ENCODE results near the gene YBEY.
A peak's percentile ranks its signal among the peaks of the same experiment; 100 is the strongest.
"Not testable (repeated sequence)": the region's sequence is repeated elsewhere in the genome, so short reads cannot be mapped to it uniquely, and the experiment has no call there.

Gene YBEY

GRCh38 chr21:46285761-46286647, at the start of gene YBEY:
YBEY (plus strand) TSS chr21:46286342; CDS start chr21:46286914, 572 bp downstream.
- DNase-seq: peak; percentile 93

DNA sequence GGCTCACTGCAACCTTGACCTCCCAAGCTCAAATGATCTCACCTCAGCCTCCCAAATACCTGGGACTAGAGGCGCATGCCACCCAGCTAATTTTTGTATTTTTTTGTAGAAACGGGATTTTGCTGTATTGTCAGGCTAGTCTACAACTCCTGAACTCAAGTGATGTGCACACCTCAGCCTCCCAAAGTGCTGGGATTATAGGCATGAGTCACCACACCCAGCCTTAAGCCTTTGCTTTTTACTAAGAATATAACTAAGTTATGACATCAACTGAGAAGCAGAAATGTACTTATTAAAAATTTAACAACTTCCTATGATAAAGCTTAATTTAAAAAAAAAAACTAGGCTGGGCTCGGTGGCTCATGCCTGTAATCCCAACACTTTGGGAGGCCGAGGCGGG, 48.7 kb upstream of the YBEY start:
- no peak for DNase-seq

GRCh38 chr21:46239817-46240325, 46.3 kb upstream of the YBEY start:
- no peak for DNase-seq

- DNase-seq: not testable (repeated sequence)
Observed at GRCh38 chr21:46241577-46241976, 44.6 kb upstream of the YBEY start.

DNA sequence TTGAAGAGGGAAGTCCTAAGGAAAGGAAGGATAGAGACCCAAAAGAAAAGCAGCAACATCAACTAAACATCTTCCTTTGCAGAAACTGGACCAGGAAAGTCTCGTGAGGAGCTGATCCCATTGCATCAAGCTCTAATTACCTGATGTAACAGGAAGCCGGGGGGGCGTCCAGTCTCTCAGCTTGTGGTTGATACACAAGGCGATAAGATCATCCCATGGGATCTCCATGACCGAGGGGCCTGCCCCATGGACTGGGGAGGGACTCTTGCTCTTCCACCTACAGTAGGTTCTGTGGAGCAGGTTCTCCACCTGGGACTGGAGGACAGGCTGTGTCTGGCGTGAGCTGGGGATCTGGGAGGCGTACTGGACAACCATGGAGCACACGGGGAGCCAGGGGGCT, 42.8 kb upstream of the YBEY start:
- no peak for DNase-seq

- no peak for DNase-seq
Observed at GRCh38 chr21:46243960-46244361, 42.2 kb upstream of the YBEY start.

GRCh38 chr21:46244602-46245001, 41.5 kb upstream of the YBEY start:
- no peak for DNase-seq

GRCh38 chr21:46245213-46245915, 40.8 kb upstream of the YBEY start:
- no peak for DNase-seq

DNA sequence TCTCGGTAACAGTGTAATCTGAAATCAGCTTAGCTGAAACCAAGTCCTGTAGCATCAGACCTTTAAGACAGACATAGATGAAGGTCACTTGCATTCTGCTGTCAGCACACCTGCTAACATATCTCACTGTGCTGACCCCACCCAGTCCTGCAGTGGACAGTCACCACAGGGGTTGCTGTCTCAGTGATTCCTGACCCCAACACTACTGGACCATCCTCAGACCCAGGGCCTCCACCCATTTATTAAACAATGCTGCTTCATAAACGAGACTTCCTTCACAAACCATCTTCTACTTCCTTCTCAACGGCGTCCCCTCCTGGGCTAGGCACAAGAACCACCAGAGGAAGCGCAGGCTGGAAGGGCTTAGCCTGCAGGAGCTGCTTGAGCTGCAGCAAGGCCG, 39.8 kb upstream of the YBEY start:
- no peak for DNase-seq

GRCh38 chr21:46247699-46248421, 38.3 kb upstream of the YBEY start:
- no peak for DNase-seq

GRCh38 chr21:46248422-46248782, 37.7 kb upstream of the YBEY start:
- DNase-seq: no peak

- no peak for DNase-seq
Observed at GRCh38 chr21:46248827-46249226, 37.3 kb upstream of the YBEY start.

DNA sequence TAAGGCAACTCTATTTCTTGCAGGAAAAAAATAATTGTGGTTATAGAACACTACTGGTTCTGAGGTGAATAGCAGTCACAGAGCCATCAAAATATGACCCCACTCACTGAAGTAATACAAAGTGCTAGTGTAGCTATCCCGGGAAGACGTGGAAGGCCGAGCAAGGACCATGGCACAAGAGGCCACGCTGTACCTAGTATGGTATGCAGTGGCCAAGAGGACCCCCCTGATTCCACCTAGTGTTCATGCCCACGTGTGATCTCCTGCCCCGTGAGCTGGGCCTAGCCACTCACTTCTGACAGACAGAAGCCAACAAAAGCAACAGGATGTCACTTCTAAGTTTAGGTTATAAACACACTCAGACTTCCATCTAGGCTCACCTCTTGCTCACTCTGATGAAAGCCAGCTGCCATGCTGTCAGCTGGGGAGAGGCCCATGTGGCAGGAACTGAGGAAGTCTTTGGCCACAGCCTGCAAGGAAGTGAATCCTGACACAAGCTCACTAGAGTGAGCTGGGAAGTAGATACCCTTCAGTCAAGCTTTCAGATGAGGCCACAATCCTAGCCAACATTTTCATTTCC, 35.9 kb upstream of the YBEY start:
- DNase-seq: no peak

DNA sequence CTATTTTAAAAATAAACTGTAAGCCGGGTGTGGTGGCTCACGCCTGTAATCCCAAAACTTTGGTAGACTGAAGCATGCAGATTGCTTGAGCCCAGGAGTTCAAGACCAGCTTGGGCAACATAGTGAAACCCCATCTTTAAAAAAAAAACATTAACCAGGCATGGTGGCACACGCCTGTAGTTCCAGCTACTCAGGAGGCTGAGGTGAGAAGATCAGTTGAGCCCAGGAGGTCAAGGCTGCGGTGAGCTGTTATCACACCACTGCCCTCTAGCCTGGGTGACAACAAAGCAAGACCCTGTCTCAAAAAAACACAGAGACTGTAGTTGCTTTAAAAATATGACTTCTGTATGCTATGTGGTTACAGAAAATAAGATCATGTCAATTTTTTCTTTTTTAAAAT, 33.3 kb upstream of the YBEY start:
- no peak for DNase-seq

GRCh38 chr21:46253610-46254124, 32.5 kb upstream of the YBEY start:
- peak; percentile 53 for DNase-seq

GRCh38 chr21:46254208-46254975, 31.8 kb upstream of the YBEY start:
- no peak for DNase-seq

DNA sequence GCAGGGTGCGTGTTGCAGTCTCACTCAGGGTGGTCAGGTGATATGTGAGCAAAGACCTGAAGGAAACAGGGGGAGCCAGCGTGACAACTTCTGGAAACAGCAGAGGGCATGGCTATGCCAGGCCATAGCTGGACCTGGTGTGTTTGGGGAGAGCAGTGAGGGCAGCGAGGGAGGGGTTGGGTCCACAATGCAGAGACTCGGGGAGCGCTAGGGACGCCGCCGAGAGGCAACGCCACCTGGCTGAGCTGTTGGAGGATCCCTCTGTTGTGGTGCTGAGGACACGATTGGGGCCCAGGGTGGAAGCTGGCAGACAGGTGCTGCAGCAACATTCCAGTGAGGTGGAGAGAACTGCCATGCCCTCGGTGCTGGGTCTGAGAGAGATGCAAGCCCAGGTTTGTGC, 31.0 kb upstream of the YBEY start:
- DNase-seq: no peak

DNA sequence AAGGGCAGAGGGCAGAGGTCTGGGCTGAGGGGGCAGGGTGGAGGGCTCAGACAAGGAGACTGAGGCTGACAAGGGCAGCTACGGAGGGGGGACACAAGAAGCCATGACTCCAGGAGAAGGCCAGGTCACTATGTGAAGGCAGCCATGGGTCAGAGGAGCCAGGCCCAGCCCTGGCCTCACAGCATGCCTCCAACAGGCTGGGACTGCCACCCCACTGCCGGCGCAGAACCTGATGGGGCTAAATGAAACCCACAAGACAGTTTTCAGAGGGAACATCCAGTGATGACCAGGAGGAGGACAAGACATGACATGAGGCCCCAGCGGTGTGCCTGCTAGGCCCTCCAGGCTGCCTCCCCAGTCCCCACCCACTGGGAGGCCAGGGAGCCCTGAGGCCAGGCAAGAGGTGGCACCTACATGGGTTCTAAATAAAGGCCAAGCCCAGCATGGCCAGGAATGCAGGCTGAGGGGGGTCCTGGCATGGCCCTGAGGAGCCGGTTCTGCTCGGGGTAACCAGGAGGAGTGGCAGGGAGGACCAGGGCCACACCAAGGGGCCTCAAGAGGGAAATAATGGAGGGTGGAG, 30.3 kb upstream of the YBEY start:
- DNase-seq: no peak

- no peak for DNase-seq
Observed at GRCh38 chr21:46256501-46256994, 29.6 kb upstream of the YBEY start.

DNA sequence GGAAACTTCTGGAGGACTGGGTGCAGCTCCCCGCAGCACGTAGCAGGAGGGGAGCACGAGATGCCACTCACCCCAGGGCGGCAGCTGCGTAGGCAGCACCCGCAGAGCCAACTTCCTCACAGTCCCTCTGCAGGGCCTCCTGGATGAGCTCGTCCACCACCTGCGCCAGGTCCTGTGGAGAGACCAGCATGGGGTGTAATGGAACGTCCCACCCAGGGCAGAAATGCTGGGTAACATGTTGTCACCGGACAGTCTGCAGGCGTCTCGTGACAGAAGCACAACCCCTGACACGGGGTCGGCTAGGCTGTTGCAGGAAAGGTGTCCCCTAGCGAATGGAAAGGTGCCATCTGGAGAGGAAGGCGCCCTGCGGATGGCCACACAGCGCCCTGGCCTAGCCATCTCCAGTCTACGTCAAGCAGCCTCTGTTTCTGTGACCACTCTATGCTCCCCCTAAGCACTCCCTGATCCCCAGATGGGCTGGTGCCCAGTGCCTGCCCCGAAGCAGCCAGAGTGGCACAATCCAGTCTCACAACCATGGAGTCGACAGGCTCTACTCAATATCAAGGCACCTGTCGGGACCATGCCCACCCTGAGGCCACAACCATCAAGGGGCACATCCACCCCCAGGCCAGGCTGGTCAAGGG, 22.0 kb upstream of the YBEY start:
- no peak for DNase-seq

- DNase-seq: no peak
Observed at GRCh38 chr21:46264690-46265144, 21.4 kb upstream of the YBEY start.

All from stimulated activated CD4-positive, alpha-beta T cell treated with anti-CD3 and anti-CD28 coated beads, Interleukin-15, amount 100 ng/mL, for 24 hours (primary cell).